ENCODE results near the gene CAMKK1. TPM values are rescaled to one million over a fixed set of nuclear protein-coding genes. Genes with fewer than 3 reads are reported as not detected.

Gene CAMKK1
- total and polyA plus RNA-seq, 2 donors (not counting 3 experiments of a cell fraction or from before 2014, with no cell fraction given): 4.5 to 6.1 TPM

GRCh38 chr17:3838206-3838605 lies 54.6 kb downstream of the CAMKK1 start:
- POLR2A ChIA-PET: no interaction called here
- Histone ChIP-seq H3K79me2 (ENCODE audit: control insufficient read depth, insufficient read depth, low read length) (peaks cover 32% of the 10 kb centered on the region), H3K27me3 (ENCODE audit: control insufficient read depth in 2 of 2, insufficient read depth in 2 of 2, low read length in 2 of 2) (no peaks in the 10 kb centered on the region), H3K9me1 (replicated peaks; ENCODE audit: control insufficient read depth, extremely low read depth, insufficient read depth, low read length) (no peaks in the 10 kb centered on the region), H4K20me1 (replicated peaks; ENCODE audit: control insufficient read depth, extremely low read depth, insufficient read depth, low read length) (no peaks in the 10 kb centered on the region), H3K4me3 (replicated peaks in 1 of 3; ENCODE audit: insufficient read depth in 1 of 3, low read depth in 1 of 3, low read length in 3 of 3) (no peak overlapping the region), H3K36me3 (ENCODE audit: control insufficient read depth in 2 of 2, extremely low read depth in 1 of 2, insufficient read depth in 2 of 2, low read length in 2 of 2) (peaks cover 10 to 23% of the 10 kb centered on the region in 2 experiments), H3K4me2 (ENCODE audit: insufficient read depth, low read length) (no peak overlapping the region), H3K27ac (ENCODE audit: insufficient read depth, low read depth, low read length) (no peak overlapping the region), H3K9ac (replicated peaks; ENCODE audit: extremely low read depth, insufficient read depth, low read length) (no peak overlapping the region), H2AFZ (ENCODE audit: low read depth, low read length) (no peak overlapping the region), H3K4me1 (ENCODE audit: control insufficient read depth, extremely low read depth, insufficient read depth, low read length) (no peaks in the 10 kb centered on the region), H3K9me3 (replicated peaks; ENCODE audit: control insufficient read depth, insufficient read depth, low read length) (no peaks in the 10 kb centered on the region)
- TF ChIP-seq GATA2 (IDR thresholded peaks at IDR 0.05; ENCODE audit: insufficient read depth, insufficient read length, low read depth, low read length): no peak
- no peak for TF ChIP-seq CTCF (IDR thresholded peaks at IDR 0.05; ENCODE audit: extremely low read depth in 1 of 2, insufficient read depth in 1 of 2, low read depth in 1 of 2, low read length in 2 of 2)
- no peak for TF ChIP-seq POLR2A (IDR thresholded peaks at IDR 0.05; ENCODE audit: low read depth, low read length)
- no peak for TF ChIP-seq FOS (IDR thresholded peaks at IDR 0.05; ENCODE audit: borderline replicate concordance, insufficient read depth, low read length)
- no peak for TF ChIP-seq MAX (IDR thresholded peaks at IDR 0.05; ENCODE audit: insufficient read depth, insufficient read length)
- TF ChIP-seq MYC (IDR thresholded peaks at IDR 0.05; ENCODE audit: low read depth, low read length): no peak
- no peak for TF ChIP-seq POLR2AphosphoS5 (IDR thresholded peaks at IDR 0.05; ENCODE audit: insufficient read depth, low read depth, low read length)
- no peak for TF ChIP-seq JUN (IDR thresholded peaks at IDR 0.05; ENCODE audit: borderline replicate concordance, insufficient read depth, insufficient read length, low read depth)
- no peak for TF ChIP-seq EZH2 (IDR thresholded peaks at IDR 0.05; ENCODE audit: borderline replicate concordance, low read depth, low read length, severe bottlenecking)
- no peak for DNase-seq (ENCODE audit: low read depth, low spot score)
- dilution Hi-C loops (cut with MboI; ENCODE audit: extremely low pct_ligation_motif_present, low sequenced_read_pairs): no loop called here
- no peak for FAIRE-seq
- CTCF ChIA-PET: interaction anchor here (1.5 to 2.1 kb wide), 4 partner anchors 8 to 156 kb away, joined by 4 to 7 read pairs (median 5); no protein-coding TSS in a partner anchor
- BruUV-seq (replicated peaks): no TSS peak
- intact Hi-C loops (cut with micrococcal nuclease): no loop called here

Measured in endothelial cell of umbilical vein (primary cell).